GM18511 (cell line): ENCODE measurements around the gene CDH15.

Source experiments
- ATAC-seq: cut with Tn5 transposase; IDR thresholded peaks from one replicate; pipeline ENCODE4 v1.9.1; 2021; ENCODE audit warnings: mild to moderate bottlenecking, moderate library complexity; ENCODE audit not compliant: unreplicated experiment

Gene CDH15

GRCh38 chr16:89198417-89199240 is 27.1 kb downstream of the CDH15 start:
- ATAC-seq: no peak

- ATAC-seq: no peak
Observed at GRCh38 chr16:89199241-89200123, 27.9 kb downstream of the CDH15 start.

DNA sequence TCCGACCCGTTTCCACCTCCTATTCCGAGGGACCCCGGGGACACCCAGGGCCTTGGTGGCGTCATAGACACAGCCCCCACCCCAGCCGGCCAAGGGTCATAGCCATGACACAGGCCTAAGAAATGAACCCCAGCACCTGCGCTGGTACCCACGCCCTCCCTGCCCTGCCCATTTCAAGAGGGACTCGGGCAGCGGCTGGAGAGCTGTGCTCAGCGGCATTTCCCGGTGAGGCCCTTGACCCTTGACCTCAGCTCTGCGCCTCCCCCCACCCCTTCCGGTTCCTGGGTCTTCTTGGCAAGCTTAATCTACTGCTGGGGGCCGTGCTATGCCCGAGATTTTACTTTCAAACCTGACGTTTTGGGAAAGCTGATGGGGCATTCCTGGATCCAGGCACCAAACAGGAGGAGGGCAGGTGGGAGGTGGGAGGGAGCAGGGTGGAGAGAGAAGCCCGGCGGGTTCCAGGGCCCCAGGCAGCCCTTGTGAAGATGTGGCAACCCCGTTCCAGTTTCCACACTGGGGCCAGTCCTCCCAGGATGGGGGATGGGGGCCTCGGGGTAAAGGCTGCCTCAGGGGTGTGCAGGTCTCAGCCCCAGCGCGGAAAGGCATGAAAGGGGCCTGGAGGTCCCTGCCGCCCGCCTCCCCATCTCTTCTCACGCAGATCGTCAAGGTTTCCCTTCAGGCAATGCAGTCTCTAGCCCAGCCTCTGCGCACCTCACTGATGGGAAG is 28.7 kb downstream of the CDH15 start, which contains the start of gene SLC22A31:
Gene SLC22A31 (minus strand): TSS at position 414 of the 726 bp plus-strand sequence. CDS start 36 bp downstream, at position 378.
- ATAC-seq: no peak

DNA sequence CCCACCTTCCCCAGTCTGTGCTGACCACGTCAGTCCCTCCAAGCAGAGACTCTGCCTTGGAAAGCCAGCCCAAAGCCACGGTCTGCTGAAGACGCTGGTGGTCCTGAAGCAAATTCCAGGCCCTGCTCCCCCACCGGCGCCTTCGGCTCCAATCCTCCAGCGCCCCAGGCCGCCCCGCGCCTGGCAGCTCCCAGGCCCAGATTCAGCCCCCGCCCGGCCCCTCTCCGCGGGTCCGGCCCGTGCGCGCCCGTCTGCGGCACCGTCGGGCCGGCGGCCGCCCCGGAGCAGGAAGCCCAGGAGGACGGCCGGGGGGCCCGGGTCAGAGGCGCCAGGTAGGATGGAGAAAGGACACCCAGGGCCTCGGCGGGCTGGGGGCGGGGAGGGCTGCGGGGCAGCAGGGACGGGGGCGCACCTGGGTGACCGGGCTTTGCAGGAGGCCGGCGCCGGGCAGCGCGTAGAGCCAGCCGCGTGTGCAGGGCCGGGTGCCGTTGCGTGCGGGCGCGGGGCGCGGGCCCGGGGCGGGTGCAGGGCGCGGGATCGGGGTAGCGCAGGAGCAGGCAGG is 29.4 kb downstream of the CDH15 start:
- ATAC-seq: no peak

- ATAC-seq: no peak
Observed at GRCh38 chr16:89201439-89202377, 30.2 kb downstream of the CDH15 start.

GRCh38 chr16:89202422-89203215 is 31.1 kb downstream of the CDH15 start:
- ATAC-seq: no peak

DNA sequence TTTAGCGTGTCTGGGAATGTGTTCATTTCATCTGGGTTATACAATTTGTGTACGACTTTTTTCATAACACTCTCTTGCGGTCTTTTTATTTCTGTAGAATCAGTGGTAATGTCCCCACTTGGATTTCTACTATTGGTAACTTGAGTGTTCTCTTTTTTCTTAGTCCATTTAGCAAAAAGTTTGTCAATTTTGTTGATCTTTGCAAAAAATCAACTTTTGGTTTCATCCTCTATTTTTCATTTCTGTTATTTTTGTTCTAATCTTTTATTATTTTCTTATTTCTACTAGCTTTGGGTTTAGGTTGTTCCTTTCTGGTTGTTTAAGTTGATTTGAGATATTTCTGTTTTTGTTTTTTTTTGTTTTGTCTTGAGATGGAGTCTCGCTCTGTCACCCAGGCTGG is 36.4 kb downstream of the CDH15 start:
- ATAC-seq: no peak

- ATAC-seq: no peak
Observed at GRCh38 chr16:89209522-89210044, 38.0 kb downstream of the CDH15 start.

DNA sequence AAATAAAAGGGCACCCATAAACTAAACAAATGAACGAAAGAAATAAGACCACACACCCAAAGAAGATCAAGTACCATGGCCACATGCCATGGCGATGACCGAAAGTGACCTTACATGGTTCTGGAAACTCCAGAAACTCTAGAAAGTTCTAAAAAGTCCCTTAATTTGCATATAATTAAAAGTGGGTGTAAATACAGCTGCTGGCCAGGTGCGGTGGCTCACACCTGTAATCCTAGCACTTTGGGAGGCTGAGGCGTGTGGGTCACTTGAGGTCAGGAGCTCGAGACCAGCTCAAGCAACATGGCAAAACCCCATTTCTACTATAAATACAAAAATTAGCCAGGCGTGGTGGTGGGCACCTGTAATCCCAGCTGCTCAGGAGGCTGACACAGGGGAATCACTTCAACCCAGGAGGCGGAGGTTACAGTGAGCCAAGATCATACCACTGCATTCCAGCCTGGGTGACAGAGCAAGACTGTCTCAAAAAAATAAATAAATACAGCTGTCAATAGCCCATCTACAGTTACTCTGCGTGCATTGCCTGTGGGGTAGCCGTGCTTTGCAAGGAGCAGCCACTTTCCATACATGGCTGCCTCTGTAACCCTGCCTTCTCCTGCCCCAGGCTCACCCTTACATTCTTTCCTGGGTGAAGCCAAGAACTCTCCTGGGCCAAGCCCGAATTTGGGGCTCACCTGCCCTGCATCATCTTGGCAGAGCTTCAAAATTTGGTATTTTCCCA is 38.8 kb downstream of the CDH15 start:
- no peak for ATAC-seq

DNA sequence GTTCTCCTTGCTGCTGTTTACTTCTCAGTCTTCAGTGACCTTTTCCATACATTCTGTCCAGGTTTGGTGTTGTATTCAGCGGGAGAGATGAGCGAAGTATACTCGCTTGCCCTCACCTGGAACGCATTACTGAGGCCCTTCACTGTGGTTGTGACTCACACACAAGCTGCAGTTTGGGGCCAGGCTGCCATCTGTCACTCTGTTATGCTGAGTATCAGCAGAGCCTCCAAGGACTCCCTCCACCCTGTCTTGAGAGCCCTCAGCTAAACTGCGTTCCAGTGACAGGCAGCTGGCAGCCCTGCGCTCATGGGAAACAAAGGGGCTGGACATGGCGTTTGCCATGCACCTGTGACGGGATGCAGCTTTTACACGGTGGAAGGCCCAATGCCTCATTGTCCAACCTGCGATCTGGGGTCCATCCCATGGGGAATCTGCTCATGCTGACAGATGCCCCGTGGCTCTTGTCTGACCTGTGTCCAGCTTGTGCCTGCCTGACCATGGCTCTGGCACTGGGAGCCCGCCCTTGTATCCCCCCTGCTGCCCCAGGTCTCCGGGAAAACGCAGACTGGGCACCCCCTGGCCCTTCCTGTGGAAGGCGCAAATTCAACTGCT is 39.5 kb downstream of the CDH15 start:
- ATAC-seq: no peak

GRCh38 chr16:89216315-89217137 is 45.0 kb downstream of the CDH15 start:
- no peak for ATAC-seq

- ATAC-seq: no peak
Observed at GRCh38 chr16:89217138-89217387, 45.5 kb downstream of the CDH15 start.

GRCh38 chr16:89217388-89218191 is 46.0 kb downstream of the CDH15 start, which contains the start of gene ZNF778:
TSS of gene ZNF778 (plus strand) at chr16:89217703. CDS start at chr16:89221128, 3,425 bp downstream.
- peak; percentile 76 for ATAC-seq

- ATAC-seq: no peak
Observed at GRCh38 chr16:89219365-89219764, 47.8 kb downstream of the CDH15 start.

GRCh38 chr16:89221604-89222003 is 50.1 kb downstream of the CDH15 start:
- ATAC-seq: no peak

GRCh38 chr16:89222931-89223330 is 51.4 kb downstream of the CDH15 start:
- no peak for ATAC-seq
